ENCODE measurements around the gene TNRC18. TPM values are rescaled to one million over a fixed set of nuclear protein-coding genes. Genes with fewer than 3 reads are reported as not detected.
"Not testable (repeated sequence)": the region's sequence is repeated elsewhere in the genome, so short reads cannot be mapped to it uniquely, and the experiment has no call there.

TNRC18 gene
- total and polyA plus RNA-seq, 9 of the 15 experiments (the other 6 are each of a cell fraction or from before 2014, with no cell fraction given) = 0.03 to 43.2 (median 18.0) TPM

- in situ Hi-C loops (cut with MboI); H3K36me3 ChIP-seq (ENCODE audit: control insufficient read depth, insufficient read depth, low read length); H3K9me1 ChIP-seq (ENCODE audit: control insufficient read depth, insufficient read depth, low read length); H2AFZ ChIP-seq (ENCODE audit: low read depth, low read length); H3K27ac ChIP-seq (ENCODE audit: extremely low read depth, low read depth, low read length); CTCF ChIA-PET (ENCODE audit: low intra/inter-chr PET ratio); intact Hi-C loops (cut with micrococcal nuclease); H3K79me2 ChIP-seq (ENCODE audit: control insufficient read depth, insufficient read depth, low read length); H3K4me3 ChIP-seq; BruUV-seq (replicated peaks); ATAC-seq; H4K20me1 ChIP-seq (replicated peaks; ENCODE audit: control insufficient read depth, insufficient read depth, low read length); POLR2A ChIA-PET; H3K9ac ChIP-seq (ENCODE audit: insufficient read depth in 1 of 2, low read depth in 2 of 2, low read length in 2 of 2); FAIRE-seq; H3K4me2 ChIP-seq (ENCODE audit: insufficient read depth, low read length); DNase-seq (ENCODE audit: extremely low read depth in 1 of 4, low spot score in 3 of 4); H3K9me3 ChIP-seq (replicated peaks; ENCODE audit: control insufficient read depth, insufficient read depth, low read depth, low read length): not testable (repeated sequence)
- WGBS (ENCODE audit: insufficient coverage, low coverage, missing lambda C conversion rate) = 40% methylated on average over 6 of the region's 9 CpGs
- TF ChIP-seq POLR2G (IDR thresholded peaks at IDR 0.05; ENCODE audit: low read depth, low read length) = 0 out of 2 replicates have a peak, but pooled peaks have one; percentile 28
- peaks cover 0 to 22% of the 10 kb centered on the region in 2 experiments; a peak in 2 of 5 replicates for H3K4me1 ChIP-seq (replicated peaks in 1 of 2; ENCODE audit: control insufficient read depth in 2 of 2, insufficient read depth in 2 of 2, low read length in 2 of 2)
- H3K27me3 ChIP-seq (ENCODE audit: control insufficient read depth in 2 of 2, insufficient read depth in 2 of 2, low read length in 2 of 2) = peaks cover 0 to 32% of the 10 kb centered on the region in 2 experiments; a peak in 3 of 5 replicates
Measured at GRCh38 chr7:5305050-5305449, 118.6 kb downstream of the TNRC18 start.

- POLR2A ChIA-PET = no interaction called here
Measured at GRCh38 chr7:5303591-5304505, 119.8 kb downstream of the TNRC18 start.

More at GRCh38 chr7:5303591-5304505, 119.8 kb downstream of the TNRC18 start:
- no TSS peak for BruUV-seq (replicated peaks)
- H4K20me1 ChIP-seq (replicated peaks; ENCODE audit: control insufficient read depth, insufficient read depth, low read length) = no peaks in the 10 kb centered on the region
- no peak overlapping the region for H3K4me3 ChIP-seq
- DNase-seq (ENCODE audit: extremely low read depth in 1 of 4, low spot score in 3 of 4) = no peak
- CTCF ChIA-PET (ENCODE audit: low intra/inter-chr PET ratio) = no interaction called here
- no peaks in the 10 kb centered on the region for H3K79me2 ChIP-seq (ENCODE audit: control insufficient read depth, insufficient read depth, low read length)
- intact Hi-C loops (cut with micrococcal nuclease) = no loop called here
- H3K4me2 ChIP-seq (ENCODE audit: insufficient read depth, low read length) = no peak overlapping the region
- no peak overlapping the region for H3K9ac ChIP-seq (ENCODE audit: insufficient read depth in 1 of 2, low read depth in 2 of 2, low read length in 2 of 2)
- TF ChIP-seq ZNF740 (CRISPR knock-in tag; IDR thresholded peaks at IDR 0.05) (0 out of 2 replicates have a peak, but pooled peaks have one; percentile 43), ZNF740 (tag; IDR thresholded peaks at IDR 0.05) (no peak), ATF1 (CRISPR knock-in tag; IDR thresholded peaks at IDR 0.05) (no peak), ATF1 (tag; IDR thresholded peaks at IDR 0.05) (no peak), KDM1A (IDR thresholded peaks at IDR 0.05) (0 out of 4 replicates have a peak, but pooled peaks of 1 of the 2 experiments have one; percentile 19), JUN (IDR thresholded peaks at IDR 0.05; ENCODE audit: borderline replicate concordance, low read depth, low read length) (no peak), JUN (CRISPR knock-in tag; IDR thresholded peaks at IDR 0.05; ENCODE audit: borderline replicate concordance) (no peak), BCOR (IDR thresholded peaks at IDR 0.05) (peak; percentile 50; the same call in 1 of the 2 replicates), RBM25 (IDR thresholded peaks at IDR 0.05; ENCODE audit: low read depth, low read length, severe bottlenecking) (peak; percentile 53)
- TF ChIP-seq, protein P1, sequence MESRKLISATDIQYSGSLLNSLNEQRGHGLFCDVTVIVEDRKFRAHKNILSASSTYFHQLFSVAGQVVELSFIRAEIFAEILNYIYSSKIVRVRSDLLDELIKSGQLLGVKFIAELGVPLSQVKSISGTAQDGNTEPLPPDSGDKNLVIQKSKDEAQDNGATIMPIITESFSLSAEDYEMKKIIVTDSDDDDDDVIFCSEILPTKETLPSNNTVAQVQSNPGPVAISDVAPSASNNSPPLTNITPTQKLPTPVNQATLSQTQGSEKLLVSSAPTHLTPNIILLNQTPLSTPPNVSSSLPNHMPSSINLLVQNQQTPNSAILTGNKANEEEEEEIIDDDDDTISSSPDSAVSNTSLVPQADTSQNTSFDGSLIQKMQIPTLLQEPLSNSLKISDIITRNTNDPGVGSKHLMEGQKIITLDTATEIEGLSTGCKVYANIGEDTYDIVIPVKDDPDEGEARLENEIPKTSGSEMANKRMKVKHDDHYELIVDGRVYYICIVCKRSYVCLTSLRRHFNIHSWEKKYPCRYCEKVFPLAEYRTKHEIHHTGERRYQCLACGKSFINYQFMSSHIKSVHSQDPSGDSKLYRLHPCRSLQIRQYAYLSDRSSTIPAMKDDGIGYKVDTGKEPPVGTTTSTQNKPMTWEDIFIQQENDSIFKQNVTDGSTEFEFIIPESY (CRISPR knock-in tag; IDR thresholded peaks at IDR 0.05) = peak; percentile 45; the same call in 1 of the 2 replicates
- H3K27ac ChIP-seq (ENCODE audit: extremely low read depth, low read depth, low read length) = no peak overlapping the region
- H2AFZ ChIP-seq (ENCODE audit: low read depth, low read length) = no peak overlapping the region
- no peaks in the 10 kb centered on the region for H3K9me3 ChIP-seq (replicated peaks; ENCODE audit: control insufficient read depth, insufficient read depth, low read depth, low read length)
- no peaks in the 10 kb centered on the region for H3K9me1 ChIP-seq (ENCODE audit: control insufficient read depth, insufficient read depth, low read length)
- FAIRE-seq = no peak
- no peaks in the 10 kb centered on the region for H3K36me3 ChIP-seq (ENCODE audit: control insufficient read depth, insufficient read depth, low read length)
- 21% methylated on average over 29 of the region's 35 CpGs for WGBS (ENCODE audit: insufficient coverage, low coverage, missing lambda C conversion rate)
- peaks cover 0 to 44% of the 10 kb centered on the region in 2 experiments; a peak in 3 of 5 replicates for H3K27me3 ChIP-seq (ENCODE audit: control insufficient read depth in 2 of 2, insufficient read depth in 2 of 2, low read length in 2 of 2)
- ATAC-seq = 0 out of 3 replicates have a peak, but pooled peaks have one; percentile 7
- in situ Hi-C loops (cut with MboI) = no loop called here
- peaks cover 0 to 27% of the 10 kb centered on the region in 2 experiments; a peak in 2 of 5 replicates for H3K4me1 ChIP-seq (replicated peaks in 1 of 2; ENCODE audit: control insufficient read depth in 2 of 2, insufficient read depth in 2 of 2, low read length in 2 of 2)
